K562 (cell line): Measurements from ENCODE around the gene SARS1. TPM values are rescaled to one million over a fixed set of nuclear protein-coding genes. Genes with fewer than 3 reads are reported as not detected.

Source experiments
- ATAC-seq: fragments of 200-7000 bp; cut with Tn5 transposase; 3 replicates; pipeline ENCODE4 v1.9.1; 2020; ENCODE audit warnings: moderate library complexity
- BruUV-seq: library from RNA; stranded (reverse); fragments of 400-500 nt; replicated peaks from 2 replicates; lab custom pipeline; 2021; lab: Mats Ljungman, UMichigan
- CTCF ChIA-PET: fragments of 300-600 bp; formaldehyde crosslinking; extraction: SDS; loops from one replicate; lab custom pipeline; 2021; ENCODE audit warnings: low intra/inter-chr PET ratio; lab: Yijun Ruan, JAX
- POLR2A ChIA-PET: fragments of 300-600, 350-650 bp; sonication (Branson Sonifier 250); formaldehyde crosslinking; extraction: SDS; loops from one replicate; lab custom pipeline; 2021; ENCODE audit warnings: antibody characterized with exemption, inconsistent platforms; lab: Yijun Ruan, JAX
- DNase-seq, 4 experiments: peaks; one replicate each; pipeline versions ENCODE4 v3.0.0 to v3.0.0-alpha.2; 2011 to 2018; ENCODE audit warnings: low spot score in 3 of 4, mixed read lengths in 3 of 4; ENCODE audit errors: extremely low read depth in 1 of 4
- FAIRE-seq: peaks from 2 replicates; lab custom pipeline; 2011; peaks lifted over from hg19 to GRCh38; lab: Jason Lieb, UNC
- H2AFZ ChIP-seq: 2 replicates; pipeline ENCODE4 v1.6.0; 2011; ENCODE audit warnings: low read depth, low read length, control low read depth, inconsistent platforms
- H3K27ac ChIP-seq: fragments of 200-600 bp; 3 replicates; pipeline ENCODE4 v1.8.0; 2011; ENCODE audit warnings: low read depth, mild to moderate bottlenecking, control low read depth, inconsistent platforms, low read length, moderate library complexity, mixed read lengths; ENCODE audit errors: extremely low read depth
- H3K27me3 ChIP-seq, 2 experiments: fragments of 300-600 bp in 1 of 2; 2 replicates in 1 of 2; 3 replicates in 1 of 2; pipeline versions ENCODE4 v1.6.0 to v1.8.0; 2011; ENCODE audit warnings: inconsistent platforms in 2 of 2, low read length in 2 of 2, mild to moderate bottlenecking in 1 of 2, mixed read lengths in 1 of 2, moderate library complexity in 1 of 2; ENCODE audit not compliant: control insufficient read depth in 2 of 2, insufficient read depth in 2 of 2
- H3K36me3 ChIP-seq: fragments of 300-600 bp; 3 replicates; pipeline ENCODE4 v1.8.0; 2011; ENCODE audit warnings: mild to moderate bottlenecking, low read length, inconsistent platforms; ENCODE audit not compliant: control insufficient read depth, insufficient read depth
- H3K4me1 ChIP-seq, 2 experiments: fragments of 200-600 bp in 1 of 2; replicated peaks in 1 of 2; 2 replicates in 1 of 2; 3 replicates in 1 of 2; pipeline versions ENCODE4 v1.5.1 to v1.8.0; 2011; ENCODE audit warnings: inconsistent platforms in 2 of 2, low read length in 2 of 2, mild to moderate bottlenecking in 1 of 2, mixed read lengths in 1 of 2, moderate library complexity in 1 of 2; ENCODE audit not compliant: control insufficient read depth in 2 of 2, insufficient read depth in 2 of 2
- H3K4me2 ChIP-seq: 2 replicates; pipeline ENCODE4 v1.6.1; 2011; ENCODE audit warnings: low read length, control low read depth, inconsistent platforms, mixed read lengths; ENCODE audit not compliant: insufficient read depth
- H3K4me3 ChIP-seq: fragments of 200-600 bp; sonication (generic), shearing (Covaris generic); 2 replicates; pipeline ENCODE4 v1.5.1; 2016; ENCODE audit warnings: control low read depth, inconsistent platforms
- H3K79me2 ChIP-seq: fragments of 200-600 bp; 3 replicates; pipeline ENCODE4 v1.8.0; 2011; ENCODE audit warnings: low read length, inconsistent platforms; ENCODE audit not compliant: control insufficient read depth, insufficient read depth
- H3K9ac ChIP-seq, 2 experiments: 2 replicates each; pipeline versions ENCODE4 v1.6.0 to v1.6.1; 2011; ENCODE audit warnings: low read depth in 2 of 2, low read length in 2 of 2, control low read depth in 1 of 2, inconsistent platforms in 1 of 2, mild to moderate bottlenecking in 1 of 2, mixed read lengths in 1 of 2; ENCODE audit not compliant: insufficient read depth in 1 of 2
- H3K9me1 ChIP-seq: one replicate; pipeline ENCODE4 v1.6.0; 2011; ENCODE audit warnings: inconsistent platforms, mild to moderate bottlenecking, low read length, moderate library complexity; ENCODE audit not compliant: control insufficient read depth, insufficient read depth
- H3K9me3 ChIP-seq: replicated peaks from 2 replicates; pipeline ENCODE4 v1.5.1; 2011; ENCODE audit warnings: low read depth, low read length, inconsistent platforms; ENCODE audit not compliant: control insufficient read depth, insufficient read depth
- H4K20me1 ChIP-seq: replicated peaks from 2 replicates; pipeline ENCODE4 v1.6.1; 2011; ENCODE audit warnings: low read length, inconsistent platforms, mixed read lengths; ENCODE audit not compliant: control insufficient read depth, insufficient read depth
- GTF2E2 ChIP-seq: fragments of 200-800 bp; sonication (Bioruptor generic); IDR thresholded peaks from 2 replicates; pipeline ENCODE4 v1.6.1; 2016; ENCODE audit warnings: missing genetic modification characterization, missing compliant biosample characterization
- NCOA6 ChIP-seq: fragments of 450-650 bp; IDR thresholded peaks from 2 replicates; pipeline ENCODE4 v1.6.1; 2017; ENCODE audit warnings: mild to moderate bottlenecking
- RBM25 ChIP-seq: fragments of 200-400 bp; formaldehyde crosslinking; IDR thresholded peaks from 2 replicates; pipeline ENCODE4 v1.6.1; 2018; ENCODE audit warnings: low read length, low read depth, moderate library complexity; ENCODE audit not compliant: severe bottlenecking
- ZNF165 ChIP-seq: fragments of 250-450 bp; sonication (Bioruptor Pico); IDR thresholded peaks from 2 replicates; pipeline ENCODE4 v1.4.0; 2020; ENCODE audit warnings: borderline replicate concordance
- ZNF79 ChIP-seq: fragments of 250-450 bp; sonication (Bioruptor Pico); IDR thresholded peaks from 2 replicates; pipeline ENCODE4 v1.4.0; 2020; ENCODE audit warnings: low read depth, mild to moderate bottlenecking, moderate library complexity
- WGBS: fragments of 100-300 bp; shearing (Covaris generic); methylation state at CpG from one replicate; pipeline ENCODE4 v1.1.6; 2016; ENCODE audit warnings: low coverage, mixed read lengths; ENCODE audit not compliant: insufficient coverage; ENCODE audit errors: missing lambda C conversion rate; 5-methylcytosine and 5-hydroxymethylcytosine counted together
- in situ Hi-C: fragments of 300-500 bp; cut with MboI; formaldehyde crosslinking; loops from 4 replicates; pipeline ENCODE4 v1.15.0; 2018; ENCODE audit warnings: inconsistent platforms, mixed read lengths
- intact Hi-C: fragments of 100-400 bp; cut with micrococcal nuclease; formaldehyde crosslinking; loops from 2 replicates; pipeline ENCODE4 v1.14.2; 2022
- polyA plus RNA-seq, 8 experiments: library from polyadenylated mRNA; depleted of rRNA in 4 of 8; stranded (reverse) in 5 of 8; unstranded in 3 of 8; fragments of >200 nt; fragmentation: Nextera tagmentation in 2 of 8; fragmentation: Illumina TruSeq in 1 of 8; extraction: Ambion mirVana in 2 of 8; extraction: Trizol in 1 of 8; gene quantifications; 2 replicates each; pipeline versions ENCODE4 v1.2.1 to v1.2.3, GENCODE V29; 2011 to 2014; ENCODE audit warnings: inconsistent platforms in 1 of 8, missing spikeins in 1 of 8
- total RNA-seq, 7 experiments: library from RNA; depleted of rRNA in 6 of 7; stranded (reverse); fragments of >200 nt in 6 of 7; fragmentation: Illumina TruSeq in 2 of 7; extraction: Trizol in 2 of 7; gene quantifications; 2 replicates each; pipeline versions ENCODE4 v1.2.1 to v1.2.3, GENCODE V29; 2011 to 2021; ENCODE audit warnings: low replicate concordance in 1 of 7
- TF ChIP-seq, protein P1 (sequence below): fragments of 250-450 bp; sonication (Bioruptor Pico); IDR thresholded peaks from 2 replicates; pipeline ENCODE4 v1.5.0; 2021

SARS1 gene
- total and polyA plus RNA-seq, 9 of the 15 experiments (the other 6 are each of a cell fraction or from before 2014, with no cell fraction given) = 221 to 623 (median 254) TPM

DNA sequence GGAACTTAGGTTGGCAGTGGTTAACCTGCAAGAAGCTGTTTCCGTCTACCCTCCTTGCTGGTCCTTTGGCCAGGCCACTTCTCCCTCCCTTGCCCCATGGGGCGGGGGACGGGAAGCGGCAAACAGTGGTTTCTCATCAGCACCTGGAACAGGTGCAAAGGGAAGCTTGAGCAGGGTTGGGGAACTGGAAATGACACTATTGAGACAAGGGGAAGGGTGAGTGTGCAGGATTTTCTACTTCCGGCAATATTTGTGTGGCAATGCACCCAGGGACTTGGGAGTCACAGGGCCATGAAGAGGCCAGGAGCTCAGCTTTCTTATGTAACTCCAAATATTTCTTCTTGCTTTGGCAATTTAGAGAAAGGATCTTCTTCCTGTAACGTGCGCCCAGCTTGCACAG is 29.0 kb upstream of the SARS1 start:
- Histone ChIP-seq H3K9me3 (no peaks in the 10 kb centered on the region), H2AFZ (no peak overlapping the region), H3K4me3 (no peak overlapping the region), H3K9ac (no peak overlapping the region), H4K20me1 (no peaks in the 10 kb centered on the region), H3K36me3 (no peaks in the 10 kb centered on the region), H3K4me1 (peaks cover 39 to 40% of the 10 kb centered on the region in 2 experiments), H3K9me1 (no peaks in the 10 kb centered on the region), H3K4me2 (no peak overlapping the region), H3K79me2 (no peaks in the 10 kb centered on the region), H3K27me3 (no peaks in the 10 kb centered on the region), H3K27ac (no peak overlapping the region)
- no peak for ATAC-seq
- no peak for DNase-seq
- 94% methylated on average over 7 of the region's 7 CpGs for WGBS
- TF ChIP-seq, protein P1, sequence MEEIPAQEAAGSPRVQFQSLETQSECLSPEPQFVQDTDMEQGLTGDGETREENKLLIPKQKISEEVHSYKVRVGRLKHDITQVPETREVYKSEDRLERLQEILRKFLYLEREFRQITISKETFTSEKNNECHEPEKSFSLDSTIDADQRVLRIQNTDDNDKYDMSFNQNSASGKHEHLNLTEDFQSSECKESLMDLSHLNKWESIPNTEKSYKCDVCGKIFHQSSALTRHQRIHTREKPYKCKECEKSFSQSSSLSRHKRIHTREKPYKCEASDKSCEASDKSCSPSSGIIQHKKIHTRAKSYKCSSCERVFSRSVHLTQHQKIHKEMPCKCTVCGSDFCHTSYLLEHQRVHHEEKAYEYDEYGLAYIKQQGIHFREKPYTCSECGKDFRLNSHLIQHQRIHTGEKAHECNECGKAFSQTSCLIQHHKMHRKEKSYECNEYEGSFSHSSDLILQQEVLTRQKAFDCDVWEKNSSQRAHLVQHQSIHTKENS = no peak
- TF ChIP-seq NCOA6 (no peak), RBM25 (no peak), ZNF79 (no peak), GTF2E2 (tag) (no peak), ZNF165 (CRISPR knock-in tag) (no peak)
- POLR2A ChIA-PET = interaction anchor here (0.6 kb wide), 1 partner anchor 75 kb away, joined by 3 read pairs; no protein-coding TSS in a partner anchor
- FAIRE-seq = no peak
- in situ Hi-C loops (no loop called here), intact Hi-C loops (no loop called here)
- no TSS peak for BruUV-seq
- CTCF ChIA-PET = no interaction called here
